GM19099 (cell line): ENCODE measurements around the gene SEMA4D.
A peak's percentile ranks its signal among the peaks of the same experiment; 100 is the strongest.

Source experiments
- POLR2A ChIP-seq: IDR thresholded peaks from 3 replicates; pipeline ENCODE4 v1.6.1; 2011; ENCODE audit warnings: low read depth; ENCODE audit not compliant: insufficient read length; ENCODE audit errors: extremely low read depth

SEMA4D gene

DNA sequence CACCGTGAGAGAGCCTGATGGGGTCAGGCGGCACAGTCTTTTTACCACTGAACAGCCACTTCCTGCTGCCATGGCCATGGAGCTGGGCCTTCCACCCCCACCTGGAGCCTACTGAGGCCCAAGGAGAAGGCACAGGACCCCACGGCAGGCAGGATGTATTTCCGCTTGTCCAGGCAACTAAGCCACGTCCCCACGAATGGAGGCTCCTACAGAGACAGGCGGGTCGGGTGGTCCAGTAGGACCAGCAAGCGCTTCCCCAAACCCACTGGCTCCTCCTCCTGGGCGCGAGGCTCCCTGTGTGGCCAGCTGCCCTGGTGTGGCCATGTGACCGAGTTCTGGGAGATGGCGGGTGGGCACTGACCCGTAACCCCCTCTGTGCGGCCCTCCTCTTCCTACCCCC lies 113.1 kb downstream of the SEMA4D start:
- TF ChIP-seq POLR2A: no peak

GRCh38 chr9:89383721-89384300 lies 114.1 kb downstream of the SEMA4D start:
- TF ChIP-seq POLR2A: no peak

- TF ChIP-seq POLR2A: no peak
Measured at GRCh38 chr9:89383030-89383720, 114.7 kb downstream of the SEMA4D start.

DNA sequence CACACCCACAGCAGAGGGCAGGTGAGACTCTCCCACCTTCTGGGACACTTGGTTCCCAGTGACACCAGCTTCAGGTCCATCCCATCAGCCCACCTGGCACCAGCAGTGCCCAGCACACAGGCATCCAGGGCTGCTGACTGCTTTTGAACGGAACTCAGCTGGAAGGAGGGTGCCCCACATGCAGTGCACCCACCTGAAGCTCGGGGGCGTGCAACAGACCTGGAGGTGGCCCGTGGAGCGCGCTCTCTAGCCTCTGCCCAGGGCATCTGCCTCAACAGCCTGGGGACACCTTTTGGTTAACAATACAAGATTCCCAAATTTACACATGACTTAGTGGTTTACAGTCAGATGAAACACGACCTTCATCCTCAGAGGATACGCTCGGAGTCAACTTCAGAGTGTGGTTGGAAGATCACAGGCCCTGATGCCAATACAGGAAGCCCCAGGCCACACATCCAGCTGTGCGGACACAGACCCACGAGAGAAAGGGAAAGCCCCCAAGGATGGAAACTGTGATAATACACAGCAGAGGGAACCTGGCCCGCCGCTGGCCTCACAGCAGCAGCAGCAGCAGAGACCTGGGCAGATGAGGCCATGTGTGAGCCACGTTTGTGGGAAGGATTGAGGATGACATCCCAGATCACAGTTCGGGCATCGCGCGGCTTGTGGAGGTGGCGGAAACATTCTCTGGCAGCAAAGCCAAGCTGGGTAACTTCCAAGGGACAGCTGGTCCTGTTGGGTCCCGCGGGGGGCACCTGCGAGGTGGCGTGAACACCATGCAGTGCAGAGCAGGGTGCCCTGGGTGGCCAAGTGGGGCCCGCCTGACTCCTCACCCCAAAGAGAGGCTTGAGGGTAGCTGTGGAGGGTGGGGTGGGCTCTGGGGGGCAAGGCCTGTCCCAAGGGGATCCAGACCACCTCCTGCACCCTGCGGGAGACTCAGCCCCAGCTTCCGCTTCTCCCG lies 115.6 kb downstream of the SEMA4D start:
- TF ChIP-seq POLR2A: no peak

DNA sequence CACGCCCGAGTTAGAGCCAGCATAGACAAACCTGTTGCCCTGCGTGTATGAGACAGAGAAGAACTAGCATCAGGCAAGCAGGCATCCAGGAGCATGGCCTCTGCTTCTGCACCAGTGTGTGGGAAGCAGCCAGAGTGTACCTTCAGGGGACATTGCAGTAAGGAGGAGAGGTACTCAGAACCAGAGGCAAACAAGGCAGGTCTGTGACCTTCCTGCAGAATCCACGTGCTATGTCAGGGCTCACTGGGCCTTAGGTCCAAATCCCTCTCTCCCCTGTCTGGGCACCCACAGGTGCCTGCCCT lies 116.7 kb downstream of the SEMA4D start:
- TF ChIP-seq POLR2A: peak; percentile 19

DNA sequence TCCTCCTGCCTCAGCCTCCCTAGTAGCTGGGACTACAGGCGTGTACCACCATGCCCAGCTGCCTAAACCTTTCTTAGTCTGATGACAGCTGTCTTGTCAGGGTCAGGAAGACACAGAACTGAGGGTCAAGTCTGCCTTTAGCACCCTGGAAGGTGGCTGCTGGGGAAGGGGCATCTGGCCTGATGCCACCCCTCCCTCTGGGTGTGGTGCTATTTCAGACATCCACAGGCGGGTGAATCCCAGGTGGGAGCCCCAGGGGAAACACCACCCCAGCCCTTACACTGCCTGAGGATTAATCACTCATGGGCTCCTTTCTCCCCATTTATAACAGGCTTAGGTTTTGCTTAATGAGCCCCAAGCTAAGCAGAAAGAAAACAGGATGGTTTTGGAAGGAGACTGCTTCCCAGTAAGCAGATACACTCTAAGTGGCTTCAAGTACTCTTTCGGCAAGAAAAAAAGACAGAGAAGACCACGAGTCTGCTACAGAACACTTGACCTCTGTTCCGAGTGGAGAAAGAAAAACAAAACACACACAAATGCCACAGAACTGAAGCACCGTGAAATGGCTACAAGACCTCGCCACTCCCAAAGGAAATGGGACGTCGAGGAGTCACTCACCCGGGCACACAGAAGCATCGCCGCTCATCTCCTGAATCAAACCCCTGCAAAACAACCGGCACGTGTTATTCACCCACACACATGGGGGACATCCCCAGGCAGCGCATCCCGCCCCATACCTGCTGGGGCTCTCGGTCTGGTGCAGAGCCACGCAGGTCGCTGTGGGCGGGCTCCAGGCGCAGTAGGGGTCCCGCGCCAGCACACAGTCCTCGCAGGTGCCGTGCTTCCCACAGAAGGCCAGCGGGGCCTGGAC lies 117.2 kb downstream of the SEMA4D start:
- no peak for TF ChIP-seq POLR2A

DNA sequence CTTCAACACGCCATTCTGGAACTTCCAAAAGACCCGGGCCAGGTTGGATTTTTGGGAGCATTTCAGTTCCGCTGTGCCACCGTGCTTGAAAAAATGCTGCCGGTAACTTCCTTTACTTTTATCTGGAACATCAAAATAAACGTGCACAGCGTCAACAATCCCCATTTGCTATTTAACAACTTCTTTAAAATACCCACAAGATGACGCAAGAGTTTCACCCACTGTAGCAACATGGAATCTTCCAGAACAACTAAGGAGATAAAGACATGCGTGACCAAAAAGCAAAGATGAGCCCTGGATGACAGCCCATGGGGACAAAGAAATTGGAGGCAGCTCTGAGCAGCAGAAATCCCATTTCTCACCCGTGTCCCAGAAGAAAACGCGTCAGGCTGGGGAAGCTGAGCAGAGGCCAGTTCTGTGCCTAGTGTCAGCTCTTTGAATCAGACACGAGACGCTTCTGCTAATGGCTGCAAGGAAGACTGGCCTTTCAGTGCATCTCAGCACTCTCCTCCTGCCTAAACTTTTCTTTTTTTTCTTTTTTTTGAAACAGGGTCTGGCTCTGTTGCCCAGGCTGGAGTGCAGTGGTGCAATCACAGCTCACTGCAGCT lies 118.3 kb downstream of the SEMA4D start:
- TF ChIP-seq POLR2A: no peak

DNA sequence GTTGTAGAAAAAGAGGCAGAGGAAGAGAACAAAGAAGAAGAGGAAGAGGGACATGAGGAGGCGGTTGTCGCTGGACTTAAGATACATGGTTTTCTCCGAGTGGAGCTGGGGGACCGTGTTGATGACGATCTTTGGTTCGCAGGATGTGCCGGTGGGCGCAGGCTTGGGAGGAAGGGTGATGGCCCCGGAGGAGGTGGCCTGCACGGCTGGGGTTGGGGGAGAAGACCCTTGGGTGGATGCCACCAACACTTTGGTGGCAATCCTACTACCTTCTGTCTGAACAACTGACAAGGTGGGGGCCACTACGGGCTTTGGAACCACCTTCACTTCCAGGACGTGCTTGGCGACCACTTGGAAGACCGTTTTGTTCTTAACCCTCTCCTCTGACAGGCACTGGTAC lies 118.9 kb downstream of the SEMA4D start:
- no peak for TF ChIP-seq POLR2A

GRCh38 chr9:89378541-89378940 lies 119.4 kb downstream of the SEMA4D start:
- TF ChIP-seq POLR2A: no peak

GRCh38 chr9:89377411-89377810 lies 120.5 kb downstream of the SEMA4D start:
- peak; percentile 3 for TF ChIP-seq POLR2A

DNA sequence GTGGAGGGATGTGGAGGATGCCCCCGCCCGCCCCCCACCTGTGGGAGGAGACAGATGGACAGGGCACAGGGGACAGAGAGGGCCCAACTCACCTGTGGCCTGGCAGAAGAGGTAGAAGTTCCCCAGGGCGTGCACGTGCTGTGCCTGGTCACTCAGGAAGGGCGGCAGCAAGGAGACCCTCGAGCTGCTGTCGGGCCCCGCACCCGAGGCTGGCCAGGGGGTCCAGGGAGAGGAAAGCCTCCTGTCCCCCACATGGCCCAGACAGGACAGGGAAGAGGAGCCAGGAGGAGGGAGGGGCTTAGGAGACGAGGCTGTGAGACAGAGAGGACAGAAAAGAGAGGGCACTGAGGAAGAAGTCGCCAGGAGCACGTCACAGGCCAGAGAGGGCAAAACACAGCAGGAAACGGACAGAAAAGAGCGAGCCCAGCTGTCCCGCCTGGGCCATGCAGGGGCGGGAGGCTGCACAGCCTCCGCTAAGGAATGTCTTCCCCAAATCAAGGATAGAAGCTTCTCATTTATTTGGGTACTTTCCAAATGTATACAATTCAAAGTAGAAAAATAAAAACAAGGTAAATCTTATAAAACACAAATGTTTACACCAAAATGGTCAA lies 121.1 kb downstream of the SEMA4D start:
- TF ChIP-seq POLR2A: peak; percentile 3

DNA sequence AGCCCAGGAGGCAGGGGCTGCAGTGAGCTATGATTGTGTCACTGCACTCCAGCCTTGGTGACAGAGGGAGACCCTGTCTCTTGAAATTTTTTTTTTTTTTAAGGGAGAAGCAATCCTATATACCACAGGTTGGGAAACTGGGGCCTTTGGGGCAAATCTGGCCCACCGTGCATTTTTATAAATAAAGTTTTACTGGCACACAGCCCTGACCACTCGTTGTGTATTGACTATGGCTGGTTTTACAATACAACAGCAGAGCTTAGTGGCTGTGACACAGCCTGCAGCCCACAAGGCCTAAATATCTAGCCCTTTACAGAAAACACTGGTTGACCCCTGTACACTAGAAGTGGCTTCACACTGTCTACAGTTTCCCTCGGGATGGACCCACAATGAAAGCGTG lies 121.6 kb downstream of the SEMA4D start:
- TF ChIP-seq POLR2A: no peak

- no peak for TF ChIP-seq POLR2A
Measured at GRCh38 chr9:89375191-89375760, 122.6 kb downstream of the SEMA4D start.

GRCh38 chr9:89374176-89374575 lies 123.7 kb downstream of the SEMA4D start:
- no peak for TF ChIP-seq POLR2A
